Testis (tissue), 2 donors: Measurements from ENCODE around the gene NUFIP1.
"Not testable (repeated sequence)": the region's sequence is repeated elsewhere in the genome, so short reads cannot be mapped to it uniquely, and the experiment has no call there.

Source experiments
- POLR2A ChIP-seq: fragments of 450-650 bp; IDR thresholded peaks from one replicate; pipeline ENCODE4 v1.6.1; 2017; ENCODE audit warnings: antibody characterized with exemption, mild to moderate bottlenecking, moderate library complexity
- TF ChIP-seq, protein P1 (sequence below), 3 experiments: fragments of 450-650 bp in 2 of 3; fragments of 200-600 bp in 1 of 3; sonication (generic) in 1 of 3; IDR thresholded peaks; one replicate each; pipeline ENCODE4 v1.5.1; 2016 to 2019; ENCODE audit warnings: antibody characterized with exemption in 3 of 3, mild to moderate bottlenecking in 2 of 3, moderate library complexity in 1 of 3

DNA sequence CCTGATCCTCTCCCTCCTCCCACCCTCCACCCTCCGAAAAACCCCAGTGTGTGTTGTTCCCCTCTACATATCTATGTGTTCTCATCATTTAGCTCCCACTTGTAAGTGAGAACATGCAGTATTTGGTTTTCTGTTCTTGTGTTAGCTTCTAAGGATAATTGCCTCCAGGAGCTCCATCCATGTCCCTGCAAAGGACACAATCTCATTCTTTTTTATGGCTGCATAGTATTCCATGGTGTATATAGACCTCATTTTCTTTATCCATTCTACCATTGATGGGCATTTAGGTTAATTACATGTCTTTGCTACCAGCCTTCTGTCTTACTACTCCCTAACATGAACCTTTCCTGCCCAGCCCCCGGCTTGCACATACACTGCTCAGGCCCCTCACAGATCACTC is 91.0 kb downstream of the NUFIP1 start:
- TF ChIP-seq POLR2A, result not testable (repeated sequence)
- TF ChIP-seq, protein P1, sequence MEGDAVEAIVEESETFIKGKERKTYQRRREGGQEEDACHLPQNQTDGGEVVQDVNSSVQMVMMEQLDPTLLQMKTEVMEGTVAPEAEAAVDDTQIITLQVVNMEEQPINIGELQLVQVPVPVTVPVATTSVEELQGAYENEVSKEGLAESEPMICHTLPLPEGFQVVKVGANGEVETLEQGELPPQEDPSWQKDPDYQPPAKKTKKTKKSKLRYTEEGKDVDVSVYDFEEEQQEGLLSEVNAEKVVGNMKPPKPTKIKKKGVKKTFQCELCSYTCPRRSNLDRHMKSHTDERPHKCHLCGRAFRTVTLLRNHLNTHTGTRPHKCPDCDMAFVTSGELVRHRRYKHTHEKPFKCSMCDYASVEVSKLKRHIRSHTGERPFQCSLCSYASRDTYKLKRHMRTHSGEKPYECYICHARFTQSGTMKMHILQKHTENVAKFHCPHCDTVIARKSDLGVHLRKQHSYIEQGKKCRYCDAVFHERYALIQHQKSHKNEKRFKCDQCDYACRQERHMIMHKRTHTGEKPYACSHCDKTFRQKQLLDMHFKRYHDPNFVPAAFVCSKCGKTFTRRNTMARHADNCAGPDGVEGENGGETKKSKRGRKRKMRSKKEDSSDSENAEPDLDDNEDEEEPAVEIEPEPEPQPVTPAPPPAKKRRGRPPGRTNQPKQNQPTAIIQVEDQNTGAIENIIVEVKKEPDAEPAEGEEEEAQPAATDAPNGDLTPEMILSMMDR (IDR thresholded peaks at IDR 0.05), result not testable (repeated sequence)
